ENCODE data around the gene PIGZ.

Gene PIGZ

DNA sequence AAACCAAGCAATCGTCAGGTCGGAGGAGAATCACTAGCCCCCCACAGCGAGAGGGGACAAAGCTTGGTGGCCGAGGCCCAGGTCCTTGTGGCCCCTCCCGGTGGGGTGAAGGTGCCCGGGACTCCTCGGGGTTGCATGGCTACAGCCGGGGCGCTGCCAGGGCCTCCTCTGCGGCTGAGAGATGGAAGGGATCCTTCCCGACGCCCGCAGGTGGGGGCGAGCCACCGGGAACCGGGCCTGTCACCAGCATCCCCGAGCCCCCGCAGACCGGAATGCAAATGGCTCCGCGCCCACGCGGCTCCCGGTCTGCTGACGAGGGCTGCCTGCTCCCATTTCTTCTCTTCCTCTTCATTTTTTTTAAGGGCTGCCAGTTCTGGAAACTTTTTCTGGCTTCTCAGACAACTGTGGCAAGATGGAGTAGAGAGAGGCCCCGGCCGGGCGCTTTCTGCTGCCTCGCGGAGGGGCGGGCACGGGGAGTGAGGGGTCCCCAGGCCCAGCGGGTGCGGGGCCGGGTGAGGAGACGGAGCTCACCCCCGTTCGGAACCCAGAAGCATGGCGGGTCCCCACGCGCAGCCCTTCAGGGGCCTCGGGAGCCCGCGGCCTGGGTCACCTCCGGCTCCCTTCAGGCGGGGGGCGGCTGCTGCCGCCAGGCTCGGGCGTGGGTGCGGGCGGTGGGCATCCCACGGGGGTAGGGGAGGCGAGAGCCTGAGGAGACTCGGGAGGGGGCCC lies 33.5 kb upstream of the PIGZ start:
- DNase-seq: no peak

DNA sequence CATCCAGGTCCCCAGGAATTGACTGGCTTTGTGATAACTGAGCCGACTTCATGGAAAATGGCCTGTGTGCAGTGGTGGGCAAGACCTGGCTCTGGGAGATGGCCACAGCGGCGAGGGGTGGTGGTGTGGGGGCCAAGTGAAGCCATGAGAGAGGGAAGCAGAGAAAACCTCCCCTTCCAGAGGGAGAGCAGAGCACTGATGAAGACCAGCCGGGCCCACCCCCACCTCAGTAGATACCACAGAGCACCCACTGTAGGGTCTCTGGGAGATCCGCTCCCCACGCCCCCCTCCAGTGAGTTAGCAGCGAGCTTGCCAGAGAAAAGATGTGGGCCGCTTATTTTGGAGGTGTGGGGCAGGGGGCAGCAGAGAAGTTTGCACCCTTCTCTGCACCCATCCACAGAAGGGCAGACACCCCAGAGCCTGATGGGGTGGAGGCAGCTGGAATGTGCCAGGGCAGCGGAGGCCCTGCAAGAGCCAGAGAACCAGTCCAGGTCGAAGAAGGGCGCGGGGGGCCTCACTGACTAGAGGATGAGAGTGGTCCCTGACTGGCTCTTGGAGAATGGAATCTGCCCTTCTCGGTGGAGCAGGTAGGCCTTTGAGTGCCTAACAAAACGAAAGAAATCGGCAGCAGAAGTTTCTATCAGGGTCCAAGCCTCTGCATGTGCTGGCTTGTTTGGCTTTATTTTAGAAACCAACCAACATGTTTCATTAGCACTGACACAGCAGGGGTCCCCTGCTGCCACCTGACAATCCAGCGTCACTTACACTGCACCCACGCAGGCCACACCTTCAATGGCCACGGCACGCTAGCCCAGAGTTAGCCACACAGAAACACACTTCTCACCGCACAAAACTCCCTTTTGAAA lies 32.7 kb upstream of the PIGZ start:
- no peak for DNase-seq

DNA sequence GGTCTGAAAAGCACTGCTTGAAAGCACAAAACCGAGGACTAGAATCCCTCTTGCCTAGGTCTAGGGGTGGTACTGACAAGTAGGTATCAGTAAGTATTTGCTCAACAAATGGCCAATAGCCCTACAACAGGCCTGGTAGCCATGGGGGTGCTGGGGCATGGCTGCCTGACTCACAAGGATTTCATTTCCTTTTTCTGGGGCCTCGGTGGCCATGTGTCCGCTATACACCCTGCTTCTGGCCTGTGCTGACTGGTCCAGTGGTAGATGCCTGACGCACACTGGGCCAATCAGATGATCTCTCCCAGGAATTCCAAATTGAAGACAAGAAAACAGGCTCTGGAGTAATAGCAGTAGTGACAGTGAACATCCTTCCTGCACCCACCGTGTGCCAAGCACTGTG lies 31.6 kb upstream of the PIGZ start:
- no peak for DNase-seq

DNA sequence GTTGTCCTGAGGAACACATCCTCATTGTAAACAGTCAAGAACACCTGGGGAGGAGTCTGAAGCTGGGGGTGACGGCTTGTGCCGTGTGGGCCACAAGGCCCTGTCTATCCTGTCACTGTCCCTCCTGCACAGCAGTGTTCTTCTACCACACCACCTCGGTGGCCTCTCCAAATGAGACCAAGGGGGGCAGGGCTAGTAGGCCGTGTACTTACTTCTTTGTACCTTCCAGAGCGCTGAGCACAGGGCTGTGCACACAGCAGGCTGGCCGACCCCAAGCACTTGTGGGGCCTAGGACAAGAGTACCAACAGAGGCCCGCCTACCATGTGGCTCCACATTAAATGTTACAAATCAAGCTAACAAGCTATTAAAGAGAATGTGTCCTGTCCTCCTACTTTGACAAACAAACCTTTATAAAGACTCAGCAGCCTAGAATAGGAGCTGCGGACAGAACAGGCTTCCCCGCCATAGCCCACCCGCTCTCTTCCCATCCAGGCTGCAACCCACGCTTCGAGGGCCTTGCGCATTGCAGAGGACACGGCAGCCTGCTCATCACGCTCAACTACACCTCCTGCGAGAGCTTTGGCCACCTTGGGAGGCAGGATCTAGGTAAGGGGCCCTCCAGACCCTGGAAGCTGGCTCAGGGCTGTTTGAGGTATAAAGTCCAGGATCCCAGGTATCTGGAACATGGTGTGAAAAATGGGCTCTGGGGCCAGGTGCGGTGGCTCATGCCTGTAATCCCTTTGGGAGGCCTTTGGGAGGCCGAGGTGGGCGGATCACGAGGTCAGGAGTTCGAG lies 30.5 kb upstream of the PIGZ start:
- DNase-seq: no peak

DNA sequence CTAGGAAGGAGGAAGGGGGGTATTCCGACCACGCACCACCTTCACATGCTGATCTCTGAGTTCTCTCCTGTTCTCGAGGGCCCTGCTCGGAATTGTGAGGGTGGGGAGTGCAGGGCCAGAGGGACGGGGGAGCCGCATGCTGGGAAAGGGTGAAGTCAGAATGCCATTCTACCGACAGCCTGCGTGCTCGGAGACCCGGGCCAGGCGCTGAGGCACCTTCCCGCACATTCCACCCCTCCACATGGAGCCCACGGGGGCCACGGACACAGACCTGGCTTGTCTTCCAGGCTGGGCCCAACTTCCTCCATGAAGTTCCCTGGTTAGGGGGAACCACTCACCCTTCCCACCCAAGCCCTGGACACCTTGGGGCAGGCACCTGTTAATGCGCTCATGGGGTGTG lies 28.7 kb upstream of the PIGZ start:
- DNase-seq: no peak

DNA sequence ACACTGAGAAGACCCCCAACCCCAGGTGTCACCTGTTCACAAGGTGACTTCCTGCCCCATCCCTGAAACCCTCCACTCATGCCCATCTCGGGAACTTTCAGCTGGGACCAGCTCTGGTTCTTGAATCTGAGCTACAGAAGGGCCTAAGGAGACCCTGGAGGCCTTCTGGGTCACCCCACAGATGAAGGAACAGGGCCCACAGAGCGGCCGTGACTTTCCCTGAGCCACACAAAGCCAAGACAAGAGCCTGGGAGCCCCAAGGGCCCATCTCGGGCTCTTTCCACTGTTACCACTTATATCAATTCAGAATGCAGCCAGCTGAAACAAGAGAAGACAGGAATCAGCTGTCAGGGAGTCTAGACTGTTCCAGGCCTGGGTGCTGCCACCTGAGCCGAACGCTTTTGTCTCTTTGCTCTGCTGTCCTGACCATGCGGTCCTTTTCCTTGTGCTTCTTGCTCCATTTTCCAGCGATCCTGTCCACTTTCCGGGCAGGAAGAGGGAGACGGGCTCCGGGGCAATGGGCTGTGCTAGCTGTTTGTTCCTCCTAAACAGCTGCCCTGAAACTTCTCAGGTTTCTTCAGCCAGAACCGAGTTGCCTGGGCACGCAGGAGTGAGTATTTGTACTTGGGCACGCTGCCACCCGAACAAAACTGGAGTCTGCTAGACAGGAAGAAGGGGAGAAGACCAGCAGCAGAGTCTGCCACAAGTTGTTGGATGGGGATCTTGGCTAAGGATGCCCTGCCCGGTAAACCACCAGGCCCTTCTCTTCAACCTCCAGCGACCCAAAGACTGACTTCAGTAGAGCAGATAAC lies 28.0 kb upstream of the PIGZ start:
- no peak for DNase-seq

DNA sequence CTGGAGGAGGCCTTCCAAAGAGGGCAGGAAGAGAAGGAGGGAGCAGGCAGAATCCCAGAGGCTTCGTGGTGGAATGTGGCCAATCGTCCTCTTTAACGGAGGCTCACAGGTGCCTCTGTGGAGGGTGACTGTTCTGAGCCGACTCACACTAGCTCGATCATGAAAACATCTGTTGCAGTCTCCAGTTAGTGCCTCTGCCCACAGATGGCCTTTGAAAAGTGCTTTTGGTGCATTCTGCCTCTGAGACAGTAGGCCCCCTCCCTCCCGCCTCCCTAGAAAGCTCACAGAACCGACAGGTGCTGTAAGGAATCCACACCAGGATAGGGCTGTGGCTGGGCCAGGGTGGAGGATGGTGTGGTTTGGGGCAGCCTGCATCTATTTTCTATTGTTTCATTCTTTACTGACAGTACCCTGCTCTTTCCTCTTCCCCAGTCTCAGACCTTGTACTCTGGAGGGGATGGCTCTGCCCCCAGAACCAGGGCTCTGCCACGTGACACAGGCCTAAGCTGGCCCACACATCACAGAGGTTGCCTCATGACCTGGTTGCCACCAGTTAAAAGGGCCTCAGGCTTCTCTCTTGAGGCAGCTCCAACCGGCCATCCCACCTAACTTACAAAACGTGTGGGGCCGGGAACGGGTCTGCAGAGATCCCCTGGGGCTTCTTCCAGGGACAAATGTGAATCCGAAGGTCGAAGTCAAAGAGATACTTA lies 27.2 kb upstream of the PIGZ start:
- DNase-seq: no peak

DNA sequence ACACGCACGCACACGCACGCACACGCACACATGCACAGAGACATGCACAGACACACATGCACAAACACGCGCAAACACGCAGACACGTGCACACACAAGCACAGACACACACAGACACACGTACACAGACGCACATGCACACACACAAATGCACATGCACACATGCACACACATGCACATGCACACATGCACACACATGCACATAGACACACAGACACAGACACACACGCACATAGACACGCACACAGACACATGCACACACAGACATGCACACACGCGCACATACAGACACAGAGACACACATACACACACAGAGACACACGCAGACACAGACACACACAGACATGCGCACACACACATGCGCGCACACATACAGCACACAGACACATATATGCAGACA lies 26.4 kb upstream of the PIGZ start:
- no peak for DNase-seq

DNA sequence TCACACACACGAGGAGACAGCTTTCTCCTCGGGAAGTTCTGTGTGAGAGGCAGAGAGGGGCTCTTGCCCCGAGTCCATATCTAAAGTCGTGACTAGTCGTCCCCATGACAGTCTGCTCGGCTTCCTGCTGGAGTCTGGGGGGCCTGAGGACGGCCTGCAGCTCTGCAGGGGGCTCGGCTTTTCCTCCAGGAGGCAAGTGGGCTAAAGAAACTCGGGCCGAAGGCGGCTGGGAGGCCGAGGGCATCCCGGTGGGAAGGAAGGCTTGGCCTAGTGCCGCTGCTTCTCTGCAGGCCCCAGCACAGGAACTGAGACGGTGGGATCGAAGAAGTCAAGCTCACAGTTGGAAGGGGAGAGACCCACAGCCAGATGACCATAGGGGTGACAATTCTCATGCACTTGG lies 25.4 kb upstream of the PIGZ start:
- no peak for DNase-seq

DNA sequence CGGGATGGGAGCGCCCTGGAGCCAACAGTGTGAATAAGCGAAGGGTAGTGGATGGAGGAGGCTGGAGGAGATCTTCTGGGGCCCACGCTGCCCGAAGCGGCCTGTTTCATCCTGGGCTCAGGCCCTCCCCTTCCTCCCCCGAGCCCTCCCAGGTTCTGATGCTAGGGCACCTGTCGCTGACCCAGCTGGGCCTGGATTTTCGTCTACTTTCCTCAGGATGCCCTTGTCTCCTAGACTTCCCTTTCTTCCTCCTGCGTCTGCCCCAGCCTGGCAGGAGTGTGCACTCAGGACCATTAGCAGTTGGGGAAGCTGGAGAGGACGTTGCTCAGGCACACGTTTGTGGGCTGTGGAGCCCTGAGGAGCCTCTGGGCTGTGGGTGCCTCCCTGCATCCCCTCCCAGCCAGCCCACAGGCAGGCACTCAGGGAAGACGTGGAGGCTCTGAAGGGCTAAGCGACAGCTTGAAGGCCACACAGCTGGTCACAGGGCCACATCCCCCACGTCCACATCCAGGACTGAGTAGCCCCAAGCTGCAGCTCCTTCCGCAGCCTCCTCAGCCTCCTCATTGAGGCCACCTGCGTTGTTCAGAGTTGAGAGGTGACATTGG lies 23.9 kb upstream of the PIGZ start:
- DNase-seq: no peak

DNA sequence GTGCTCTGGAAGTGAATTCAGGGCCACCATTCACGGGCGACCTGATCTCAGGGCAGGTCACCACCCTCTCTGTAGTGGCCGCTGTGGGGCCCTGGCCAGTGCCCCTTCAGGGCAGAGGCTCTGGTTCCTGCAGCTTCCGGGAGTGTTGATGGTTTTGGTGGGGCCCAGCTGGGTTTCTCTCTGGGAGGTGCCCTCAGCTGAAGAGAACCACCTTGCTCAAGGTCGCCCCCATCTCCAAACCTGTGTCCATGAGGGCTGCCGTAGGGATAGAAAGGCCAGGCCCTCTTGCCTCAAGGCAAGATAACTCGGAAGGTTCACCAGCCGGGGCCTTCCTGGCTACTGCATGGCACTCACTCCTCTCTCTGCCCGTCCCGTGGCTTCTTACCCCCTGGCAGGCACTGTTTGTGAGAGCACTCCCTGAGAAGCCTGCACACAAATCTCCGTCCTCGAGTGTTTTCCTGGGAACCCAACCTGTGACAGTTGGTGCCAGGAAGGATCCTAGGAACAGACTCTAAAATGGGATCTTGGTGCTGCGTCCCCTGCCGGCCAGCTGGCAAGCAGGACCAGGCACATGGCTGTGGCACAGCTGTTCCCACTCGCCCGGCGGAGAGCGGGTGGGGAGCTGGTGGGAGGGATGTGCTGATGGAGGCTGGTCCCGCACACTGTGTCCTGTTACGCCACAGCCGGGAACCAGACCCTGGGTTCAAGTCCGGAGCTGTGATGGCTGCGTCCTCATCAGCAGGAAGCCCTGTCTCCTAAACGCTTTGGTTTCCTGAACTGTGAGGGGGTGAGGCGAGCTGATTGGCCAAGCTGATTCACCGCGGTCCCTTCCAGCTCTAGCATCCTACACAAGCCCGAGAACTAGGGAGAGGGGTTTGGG lies 23.2 kb upstream of the PIGZ start:
- DNase-seq: no peak

DNA sequence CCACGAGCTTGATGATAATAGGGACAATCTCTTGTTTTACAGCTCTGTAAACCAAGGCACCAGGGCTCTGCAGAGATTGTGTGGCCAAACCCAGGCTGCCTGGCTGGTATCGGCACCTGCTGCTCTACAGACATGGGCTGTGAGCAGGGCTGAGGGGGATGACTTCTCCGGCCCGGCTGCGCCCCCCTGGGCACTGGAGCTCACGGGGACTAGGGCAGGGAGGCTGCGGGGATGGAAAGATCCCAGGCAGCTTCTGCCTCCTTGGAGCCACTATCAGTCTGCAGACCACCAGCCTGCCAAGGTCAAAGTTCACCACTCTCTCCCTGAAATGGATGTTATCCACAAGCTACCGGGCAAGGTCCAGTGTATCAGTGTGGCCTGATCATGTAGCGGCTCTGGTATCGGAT lies 22.0 kb upstream of the PIGZ start:
- no peak for DNase-seq

DNA sequence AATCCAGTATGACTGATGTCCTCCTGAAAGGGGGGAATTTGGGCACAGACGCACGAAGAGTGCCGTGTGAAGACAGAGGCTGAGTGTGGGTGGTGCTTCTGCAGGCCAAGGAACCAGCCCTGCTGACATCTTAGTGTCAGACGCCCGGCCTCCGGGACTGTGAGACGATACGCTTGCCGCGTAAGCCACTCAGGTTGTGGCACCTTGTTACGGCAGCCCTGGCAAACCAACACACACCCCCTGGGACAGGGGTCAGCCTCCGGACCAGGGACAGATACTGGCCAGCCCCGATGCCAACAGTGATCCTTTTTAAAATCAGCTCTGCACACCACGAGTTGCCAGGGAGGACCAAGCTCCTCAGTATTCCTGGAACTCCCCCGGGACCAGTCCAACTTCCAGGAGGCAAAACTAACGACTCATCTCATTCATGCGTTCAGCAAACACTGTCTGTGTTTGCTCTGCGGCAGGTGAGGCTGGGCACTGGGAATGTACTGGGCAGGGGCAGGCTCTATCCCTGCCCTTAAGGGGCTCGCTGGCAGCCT lies 21.2 kb upstream of the PIGZ start:
- DNase-seq: no peak

DNA sequence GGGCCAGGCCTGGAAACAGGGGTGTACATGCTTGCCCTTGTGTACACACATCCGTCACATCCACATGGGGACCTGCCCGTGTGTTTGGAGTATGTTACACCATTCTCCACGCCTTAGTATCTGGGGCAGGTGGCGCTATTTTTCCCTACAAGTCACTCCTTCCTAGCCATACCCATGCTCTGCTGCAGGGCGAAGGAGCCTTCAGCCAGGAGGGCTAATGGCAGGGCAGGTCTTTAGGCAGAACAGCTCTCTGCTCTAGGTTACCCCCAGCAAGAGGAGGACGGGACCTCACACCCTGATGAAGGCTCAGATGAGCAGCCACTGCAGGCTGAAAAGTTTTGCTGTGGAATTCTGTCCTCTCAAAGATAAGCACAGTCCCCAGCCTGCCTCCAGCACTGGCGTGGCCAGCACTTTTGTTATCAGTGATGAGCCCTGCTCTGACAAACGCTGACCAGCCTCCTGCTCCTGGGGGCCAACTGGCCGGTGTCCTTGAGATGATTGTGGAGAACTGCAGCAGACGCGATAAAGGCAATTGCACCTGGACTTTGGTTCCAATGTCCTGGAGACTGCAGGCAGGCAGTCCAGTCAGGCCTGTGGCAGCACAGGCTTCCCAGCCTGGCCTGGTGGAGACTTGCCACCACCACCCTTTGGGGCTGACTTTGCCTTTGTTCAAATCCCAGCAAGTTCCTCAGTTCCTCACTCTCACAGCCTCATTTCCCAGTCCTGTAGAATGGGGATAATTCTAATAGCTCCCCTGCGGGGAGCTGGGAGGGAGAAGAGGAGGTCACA lies 19.8 kb upstream of the PIGZ start:
- DNase-seq: no peak

DNA sequence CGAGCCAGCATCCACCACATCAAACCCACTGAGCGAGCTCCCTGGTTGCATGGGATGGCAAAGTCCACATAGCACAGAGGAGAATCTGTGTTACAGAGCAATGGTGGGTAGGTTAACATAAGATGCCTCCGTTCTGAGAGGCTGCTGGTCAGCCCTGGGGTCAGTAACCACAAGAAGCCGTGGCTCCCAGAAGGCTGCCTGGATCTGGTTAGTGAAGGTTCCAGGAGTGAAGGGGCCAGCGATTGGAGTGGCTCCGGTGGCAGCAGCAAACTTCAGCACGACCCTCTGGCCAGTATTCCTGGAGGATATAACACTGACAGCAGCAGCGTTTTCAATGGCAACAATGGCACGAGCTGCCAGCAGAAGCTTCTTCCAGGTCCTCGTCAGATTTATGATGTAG lies 18.4 kb upstream of the PIGZ start:
- no peak for DNase-seq

DNA sequence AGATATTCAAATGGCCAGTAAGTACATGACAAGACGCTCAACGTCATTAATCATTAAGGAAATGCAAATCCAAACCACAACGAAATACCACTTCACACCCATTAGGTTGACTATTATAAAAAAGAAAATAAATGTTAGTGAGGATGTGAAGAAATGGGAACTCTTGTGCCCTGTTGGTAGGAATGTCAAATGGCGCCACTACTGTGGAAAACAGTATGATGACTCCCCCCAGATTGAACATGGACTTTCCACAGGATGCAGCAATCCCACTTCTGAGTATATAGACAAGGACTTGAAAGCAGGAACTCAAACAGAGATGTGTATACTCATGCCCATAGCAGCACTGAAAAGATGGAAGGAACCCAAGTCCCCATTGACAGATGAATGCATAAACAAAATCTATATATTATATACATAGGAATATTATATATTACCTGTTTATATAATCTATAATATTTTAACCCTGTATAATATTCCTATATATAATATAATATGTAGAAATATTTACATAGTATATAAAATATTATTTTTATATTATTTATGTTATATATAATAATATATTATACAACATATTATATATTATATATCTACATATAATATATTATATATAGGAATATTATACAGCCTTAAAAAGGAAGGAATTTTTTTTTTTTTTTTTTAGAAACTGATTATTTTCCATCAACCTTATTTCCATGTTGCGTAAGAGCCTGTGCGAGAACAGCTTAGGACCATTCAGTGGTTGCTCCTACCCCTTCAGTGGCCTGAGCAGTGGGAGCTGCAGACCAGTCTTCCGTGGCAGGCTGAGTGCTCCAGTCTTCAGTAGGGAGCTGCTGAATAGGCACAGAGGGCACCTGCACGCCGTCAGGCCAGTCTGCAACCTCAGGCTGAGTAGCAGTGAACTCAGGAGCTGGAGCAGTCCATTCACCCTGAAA lies 17.6 kb upstream of the PIGZ start:
- no peak for DNase-seq

DNA sequence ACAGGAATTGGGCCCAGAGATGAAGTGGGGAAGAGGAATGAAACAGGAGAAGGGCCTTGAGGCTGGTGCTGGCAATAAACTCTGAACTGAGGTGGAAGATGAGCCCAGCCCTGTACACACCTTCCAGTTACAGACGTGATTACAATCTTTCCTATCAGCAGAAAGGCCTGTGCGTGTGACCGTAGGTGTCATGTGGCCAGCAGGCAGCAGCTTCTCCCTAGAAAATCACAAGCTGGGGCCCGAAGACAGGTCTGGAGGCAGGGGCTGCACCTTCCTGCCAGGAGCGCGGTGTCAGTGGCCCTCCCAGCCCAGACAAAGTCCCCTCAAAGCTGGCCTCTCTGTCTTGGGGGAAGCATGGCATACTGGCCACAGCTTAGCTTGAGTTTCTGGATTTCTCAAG lies 16.7 kb upstream of the PIGZ start:
- DNase-seq: no peak

DNA sequence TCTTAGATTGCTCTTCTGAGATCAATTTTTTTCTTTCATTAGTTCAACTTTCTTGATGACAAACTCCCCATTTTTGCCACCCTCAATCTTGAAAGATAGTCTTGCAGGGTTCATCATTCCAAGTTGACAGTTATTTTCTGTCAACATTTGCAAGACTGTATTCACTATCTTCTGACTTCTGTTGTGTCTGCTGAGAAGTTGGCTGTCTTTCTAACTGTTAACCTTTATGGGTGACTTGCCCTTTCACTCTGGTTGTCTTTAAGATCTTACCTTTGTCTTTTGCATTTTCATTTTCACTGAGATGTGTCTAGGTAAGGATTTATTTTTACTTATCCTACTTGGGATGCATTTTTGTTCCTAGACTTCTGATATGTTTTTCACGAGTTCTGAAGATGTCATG lies 14.6 kb upstream of the PIGZ start:
- no peak for DNase-seq
